AG20443 (cell line): ENCODE results near the gene COL28A1.
"Not testable (repeated sequence)": the region's sequence is repeated elsewhere in the genome, so short reads cannot be mapped to it uniquely, and the experiment has no call there.

Experiments
- DNase-seq: peaks from one replicate; pipeline ENCODE4 v3.0.0; 2012; ENCODE audit warnings: low spot score, mixed read lengths

The COL28A1 gene

DNA sequence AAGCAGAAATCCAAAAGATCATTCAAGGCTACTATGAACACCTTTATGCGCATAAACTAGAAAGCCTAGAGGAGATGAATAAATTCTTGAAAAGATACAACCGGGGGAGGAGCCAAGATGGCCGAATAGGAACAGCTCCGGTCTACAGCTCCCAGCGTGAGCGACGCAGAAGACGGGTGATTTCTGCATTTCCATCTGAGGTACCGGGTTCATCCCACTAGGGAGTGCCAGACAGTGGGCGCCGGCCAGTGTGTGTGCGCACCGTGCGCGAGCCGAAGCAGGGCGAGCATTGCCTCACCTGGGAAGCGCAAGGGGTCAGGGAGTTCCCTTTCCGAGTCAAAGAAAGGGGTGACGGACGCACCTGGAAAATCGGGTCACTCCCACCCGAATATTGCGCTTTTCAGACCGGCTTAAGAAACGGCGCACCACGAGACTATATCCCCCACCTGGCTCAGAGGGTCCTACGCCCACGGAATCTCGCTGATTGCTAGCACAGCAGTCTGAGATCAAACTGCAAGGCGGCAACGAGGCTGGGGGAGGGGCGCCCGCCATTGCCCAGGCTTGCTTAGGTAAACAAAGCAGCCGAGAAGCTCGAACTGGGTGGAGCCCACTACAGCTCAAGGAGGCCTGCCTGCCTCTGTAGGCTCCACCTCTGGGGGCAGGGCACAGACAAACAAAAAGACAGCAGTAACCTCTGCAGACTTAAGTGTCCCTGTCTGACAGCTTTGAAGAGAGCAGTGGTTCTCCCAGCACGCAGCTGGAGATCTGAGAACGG, 70.5 kb downstream of the COL28A1 start:
- DNase-seq, result not testable (repeated sequence)

DNA sequence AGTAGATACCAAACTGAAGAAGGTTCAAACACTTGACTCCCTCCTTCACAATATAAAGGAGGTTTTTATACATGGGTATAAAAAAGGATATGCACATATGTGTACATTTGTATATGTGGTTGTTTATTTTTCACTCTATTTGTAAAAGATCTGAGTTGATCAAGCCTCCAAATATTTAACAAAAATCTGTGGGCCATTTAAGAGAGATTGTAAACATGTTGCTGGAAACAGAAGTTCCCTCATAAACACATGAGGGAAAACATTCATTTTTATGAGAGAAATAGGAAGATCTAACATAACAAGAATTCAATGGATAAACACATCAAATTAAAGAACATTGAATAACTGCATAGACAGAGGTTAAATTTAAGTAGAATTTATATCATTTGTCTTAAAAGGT, 81.7 kb downstream of the COL28A1 start:
- DNase-seq, result no peak

DNA sequence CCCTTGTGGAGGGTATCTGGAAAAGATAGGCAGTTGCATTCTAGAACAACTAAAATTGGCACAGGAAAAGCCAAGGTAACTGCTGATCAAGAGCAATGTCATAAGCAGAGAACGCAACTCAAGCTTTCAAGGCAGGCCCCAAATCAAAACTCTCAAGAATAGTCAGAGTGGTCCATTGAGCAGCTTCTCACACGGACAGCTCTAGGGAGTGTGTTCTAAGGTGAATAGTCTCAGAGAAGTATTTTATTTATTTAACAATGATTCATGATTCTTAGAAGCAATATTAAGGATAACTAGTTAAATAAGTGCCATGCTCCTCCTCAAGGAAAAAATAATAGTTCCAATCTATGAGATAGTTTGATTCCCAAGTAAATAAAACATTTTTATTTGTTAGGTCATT, 83.0 kb downstream of the COL28A1 start:
- DNase-seq, result no peak

DNA sequence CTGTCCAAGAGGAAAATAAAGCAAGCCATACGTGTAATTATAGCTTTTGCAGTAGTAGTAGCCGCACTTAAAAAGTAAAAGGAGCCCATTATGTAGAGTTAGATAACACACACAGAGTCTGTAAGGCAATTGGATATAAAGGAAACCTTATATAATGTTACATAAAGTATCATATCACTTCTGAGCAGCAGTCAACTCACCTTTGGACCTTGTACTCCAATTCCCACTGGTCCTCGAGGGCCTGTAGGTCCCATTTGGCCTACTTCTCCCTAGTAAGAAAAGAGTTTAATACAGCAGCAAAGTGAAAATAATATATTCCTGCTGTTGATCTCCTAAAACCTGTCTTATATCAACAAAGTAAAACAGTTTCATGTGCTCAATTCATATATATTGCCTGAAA, 83.6 kb downstream of the COL28A1 start:
- no peak for DNase-seq

DNA sequence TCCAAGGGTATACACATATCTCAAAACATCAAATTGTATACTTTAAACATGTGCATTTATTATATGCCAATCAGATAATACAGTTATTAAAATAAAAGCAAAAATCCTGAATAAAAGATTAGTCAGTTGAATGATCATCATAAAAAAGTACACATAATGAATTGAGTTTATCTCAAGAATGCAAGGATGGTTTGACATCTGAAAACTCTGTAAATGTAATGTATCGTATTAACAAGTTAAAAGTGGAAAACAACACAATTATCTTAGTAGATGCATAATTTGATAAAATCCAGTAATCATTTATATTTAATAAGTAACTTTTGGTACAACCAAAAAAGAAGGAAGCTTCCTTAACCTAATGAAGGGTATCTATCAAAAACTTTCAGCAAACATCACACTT, 86.6 kb downstream of the COL28A1 start:
- no peak for DNase-seq

DNA sequence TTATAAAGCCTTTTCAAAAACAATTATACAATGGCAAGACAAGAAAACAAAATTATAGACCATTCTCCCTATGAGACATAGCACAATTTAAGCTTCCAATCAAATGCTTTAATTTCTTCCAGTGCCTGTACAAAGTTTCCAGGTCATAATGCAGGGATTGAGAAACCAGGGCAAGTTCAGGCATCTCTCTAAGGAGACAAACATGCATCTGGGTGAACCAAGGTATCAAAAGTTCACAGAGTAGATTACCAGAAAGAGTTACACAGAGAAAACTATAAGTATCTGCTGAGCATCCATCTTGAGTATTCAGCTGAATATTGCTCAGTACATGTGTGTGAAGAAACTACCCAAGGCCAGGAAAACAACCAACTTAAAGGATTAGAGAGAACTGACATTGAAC, 89.1 kb downstream of the COL28A1 start:
- no peak for DNase-seq

DNA sequence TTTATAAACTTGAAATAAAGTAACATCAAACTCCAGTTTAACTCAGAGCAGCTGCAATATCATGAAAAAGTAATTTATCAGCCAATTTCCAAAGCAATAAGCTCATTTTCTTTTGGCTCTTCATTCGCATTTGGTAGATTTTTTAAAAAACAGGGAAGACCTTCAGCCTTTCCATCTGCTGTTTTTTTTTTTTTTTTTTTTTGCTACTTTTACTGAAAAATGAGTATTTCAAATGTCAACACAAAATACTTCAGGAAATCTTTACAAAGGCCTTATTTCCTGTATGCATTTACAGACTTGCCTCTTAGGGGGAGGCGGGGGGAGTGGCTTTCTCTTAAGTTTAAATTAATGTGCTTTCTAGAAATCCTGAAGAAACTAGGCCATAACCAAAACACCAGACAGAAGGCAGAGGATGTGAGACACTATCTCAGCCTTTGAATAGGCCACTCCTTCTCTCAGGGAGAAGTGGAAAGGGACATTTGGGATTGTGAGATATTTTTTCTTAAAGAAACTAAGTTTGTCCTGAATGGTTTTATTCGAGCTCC, 91.8 kb downstream of the COL28A1 start:
- DNase-seq, result no peak

DNA sequence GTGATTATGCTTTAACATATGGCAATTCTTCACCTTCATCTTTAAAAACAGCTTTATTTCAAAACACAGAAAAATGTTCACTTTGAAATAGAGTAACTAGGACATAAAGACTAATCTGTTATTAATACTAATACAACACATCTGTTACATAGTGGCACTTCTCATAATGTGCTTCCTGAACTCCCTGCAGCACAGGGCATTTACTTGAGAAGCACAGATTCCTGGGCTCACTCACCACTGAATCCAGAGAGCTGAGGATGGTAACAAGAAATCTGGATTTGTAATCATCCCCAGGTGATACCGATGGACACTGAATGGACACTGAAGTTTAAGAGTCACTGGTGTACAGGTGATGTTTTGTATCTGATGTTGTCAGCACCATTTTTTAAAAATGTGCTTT, 96.1 kb downstream of the COL28A1 start:
- DNase-seq, result no peak

DNA sequence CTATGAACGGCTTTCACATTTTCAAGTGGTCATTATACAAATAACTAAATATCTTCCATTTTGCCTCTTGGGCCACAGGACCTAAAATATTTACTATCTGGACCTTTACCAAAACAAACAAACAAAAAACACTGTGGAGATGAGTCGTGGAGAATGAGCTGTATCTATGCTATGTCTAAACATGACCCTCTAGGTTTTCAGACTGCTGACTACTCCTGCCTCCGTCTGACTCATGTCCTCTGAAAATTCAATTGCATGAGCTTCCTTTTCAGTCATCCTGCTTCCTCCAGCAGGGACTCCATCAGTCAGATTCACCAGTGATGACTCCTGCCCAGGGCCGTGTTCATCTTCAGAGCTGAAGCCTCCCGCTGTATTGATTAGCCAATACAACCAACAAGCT, 96.8 kb downstream of the COL28A1 start:
- DNase-seq, result peak; percentile 88

DNA sequence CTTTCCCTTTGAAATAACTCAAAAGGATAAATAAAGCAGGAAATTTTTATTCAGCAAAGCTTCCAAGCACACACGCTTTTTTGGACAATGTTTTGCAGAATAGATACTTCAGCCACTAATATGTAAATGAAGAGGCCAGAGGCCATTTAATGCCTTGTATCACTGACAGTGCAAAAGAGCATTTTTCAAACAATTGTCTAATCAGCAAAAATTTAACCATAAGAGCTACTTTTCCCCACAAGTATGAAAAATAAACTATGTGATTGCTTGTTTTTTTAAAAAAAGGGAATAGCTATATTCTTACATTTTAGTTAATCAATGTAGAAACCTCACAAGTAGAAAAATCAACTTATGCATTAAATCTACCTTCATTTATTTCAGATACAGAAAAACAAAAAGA, 99.7 kb downstream of the COL28A1 start:
- DNase-seq, result no peak

DNA sequence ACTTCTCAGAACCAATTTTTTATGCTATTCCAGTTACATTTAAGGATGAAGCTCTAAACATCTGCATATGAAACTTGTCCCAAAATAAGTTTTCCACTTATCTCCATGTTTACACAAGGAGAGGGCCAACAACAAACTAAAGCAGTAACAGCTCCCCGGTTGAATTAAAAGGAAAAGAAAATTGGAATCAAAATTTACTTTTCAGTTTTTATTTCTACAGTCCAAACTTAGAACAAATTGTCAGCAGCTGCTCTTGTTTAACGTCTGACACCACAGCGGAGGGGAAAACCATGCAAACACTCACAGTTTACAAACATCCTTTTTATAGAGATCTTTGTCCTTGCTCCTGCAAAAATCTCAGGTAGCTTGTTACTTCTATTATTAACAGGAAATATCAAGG, 101.3 kb downstream of the COL28A1 start:
- DNase-seq, result no peak

DNA sequence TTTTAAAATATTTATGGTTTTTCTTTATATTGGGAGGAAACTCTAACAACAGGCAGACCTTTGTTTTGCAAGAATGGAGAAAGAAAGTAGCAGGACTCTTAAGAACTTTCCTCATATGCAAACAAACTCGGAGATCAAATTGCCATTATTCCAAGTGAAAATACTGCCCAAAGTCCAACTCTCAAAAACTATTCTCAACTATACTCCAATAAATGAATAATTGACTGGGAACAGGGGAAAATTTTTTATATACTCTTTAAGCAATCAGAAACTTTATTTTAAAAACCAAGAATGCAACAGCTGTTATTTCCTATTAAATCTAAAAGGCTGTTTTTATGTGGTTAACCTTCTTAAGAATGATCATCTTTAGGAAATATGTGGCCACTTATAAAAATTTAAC, 101.9 kb downstream of the COL28A1 start:
- no peak for DNase-seq

DNA sequence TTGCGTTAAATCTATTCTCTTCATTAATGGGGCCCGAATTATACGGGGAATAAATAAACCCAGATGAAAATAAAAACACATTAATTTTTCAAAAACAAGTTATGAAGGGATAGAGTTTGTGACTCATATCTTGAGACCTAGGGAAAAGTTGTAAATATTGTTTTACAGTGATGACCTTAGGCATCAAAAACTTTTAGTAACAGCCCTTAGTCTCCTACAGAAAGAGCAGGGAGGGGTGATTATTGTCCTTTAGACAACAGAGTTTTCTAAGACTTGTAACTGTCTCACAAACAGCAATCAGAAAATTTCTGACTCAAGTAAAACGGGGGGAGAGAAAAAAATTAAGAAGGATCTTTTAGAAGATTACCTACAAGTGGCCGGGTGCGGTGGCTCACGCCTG, 102.7 kb downstream of the COL28A1 start:
- no peak for DNase-seq

DNA sequence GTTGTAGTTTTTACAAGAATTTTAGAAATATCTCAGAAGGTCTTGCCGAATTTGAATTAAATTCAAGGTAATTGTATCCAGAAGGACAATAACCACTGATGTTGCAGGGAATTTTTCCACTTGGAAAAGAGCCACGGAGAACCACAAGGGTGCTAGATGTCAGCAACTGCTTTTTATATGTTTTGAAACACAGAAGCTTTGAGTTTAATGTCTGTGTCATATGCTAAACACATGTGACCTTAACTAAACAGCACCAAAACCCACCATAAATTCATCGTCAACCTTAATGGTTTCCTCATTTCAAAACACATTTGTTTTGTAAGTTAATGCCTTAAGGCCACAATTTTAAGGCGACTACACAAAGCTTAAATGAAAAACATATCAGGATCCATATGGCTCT, 106.9 kb downstream of the COL28A1 start:
- peak; percentile 34 for DNase-seq

DNA sequence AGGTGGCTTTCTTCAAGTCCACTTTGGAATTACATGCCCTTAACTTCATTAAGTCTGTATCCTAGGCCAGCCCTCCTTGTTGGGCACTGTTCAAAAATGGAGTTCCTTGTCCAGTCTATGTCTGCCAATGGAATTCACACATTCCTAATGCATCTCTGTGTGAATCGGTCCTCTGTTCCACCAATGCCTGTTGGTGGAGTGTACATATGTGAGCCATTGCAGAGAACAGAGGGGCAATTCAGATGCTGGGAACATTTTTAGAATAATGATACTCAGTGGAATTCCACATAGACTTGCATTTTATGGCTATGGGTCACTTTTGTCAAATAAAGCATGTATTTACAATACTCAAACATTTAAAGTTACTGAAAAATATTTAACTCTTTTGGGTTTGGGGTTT, 108.3 kb downstream of the COL28A1 start:
- no peak for DNase-seq

DNA sequence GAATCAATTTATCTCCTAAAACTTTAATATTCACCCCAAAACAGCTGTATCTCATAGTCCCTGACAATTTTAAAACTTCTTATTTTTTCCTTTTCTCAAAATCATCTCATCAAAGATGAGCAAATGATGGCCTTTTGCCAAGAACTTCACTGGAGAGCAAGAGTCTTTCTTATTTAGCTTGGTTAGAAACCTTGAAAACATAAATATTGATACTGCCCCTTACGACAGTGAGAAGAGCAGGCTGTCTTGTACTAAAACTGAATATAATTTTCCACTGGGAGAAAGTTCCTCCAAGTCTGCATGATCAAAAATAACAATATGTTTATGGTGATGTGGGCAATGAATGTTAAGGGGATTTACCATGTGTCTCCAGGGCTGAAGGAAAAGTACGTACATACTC, 109.0 kb downstream of the COL28A1 start:
- no peak for DNase-seq

DNA sequence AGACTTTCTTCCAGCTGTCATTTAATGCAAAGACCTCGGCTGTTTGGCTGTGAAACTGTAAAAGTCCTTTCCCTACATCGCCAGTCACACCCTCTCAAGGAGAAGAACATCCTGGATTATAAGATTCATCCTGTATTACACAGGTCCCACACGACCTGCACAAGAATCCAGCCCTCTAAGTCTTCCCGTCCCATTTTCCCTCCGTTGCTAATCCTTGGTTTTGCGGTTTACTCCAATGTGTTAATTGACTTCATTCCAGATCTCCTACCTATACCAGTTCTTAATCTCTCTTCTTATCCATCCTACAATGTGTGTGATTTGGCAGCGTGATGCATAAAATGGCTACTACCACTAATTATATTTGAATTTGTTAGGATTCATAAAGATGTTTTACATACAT, 110.4 kb downstream of the COL28A1 start:
- no peak for DNase-seq

DNA sequence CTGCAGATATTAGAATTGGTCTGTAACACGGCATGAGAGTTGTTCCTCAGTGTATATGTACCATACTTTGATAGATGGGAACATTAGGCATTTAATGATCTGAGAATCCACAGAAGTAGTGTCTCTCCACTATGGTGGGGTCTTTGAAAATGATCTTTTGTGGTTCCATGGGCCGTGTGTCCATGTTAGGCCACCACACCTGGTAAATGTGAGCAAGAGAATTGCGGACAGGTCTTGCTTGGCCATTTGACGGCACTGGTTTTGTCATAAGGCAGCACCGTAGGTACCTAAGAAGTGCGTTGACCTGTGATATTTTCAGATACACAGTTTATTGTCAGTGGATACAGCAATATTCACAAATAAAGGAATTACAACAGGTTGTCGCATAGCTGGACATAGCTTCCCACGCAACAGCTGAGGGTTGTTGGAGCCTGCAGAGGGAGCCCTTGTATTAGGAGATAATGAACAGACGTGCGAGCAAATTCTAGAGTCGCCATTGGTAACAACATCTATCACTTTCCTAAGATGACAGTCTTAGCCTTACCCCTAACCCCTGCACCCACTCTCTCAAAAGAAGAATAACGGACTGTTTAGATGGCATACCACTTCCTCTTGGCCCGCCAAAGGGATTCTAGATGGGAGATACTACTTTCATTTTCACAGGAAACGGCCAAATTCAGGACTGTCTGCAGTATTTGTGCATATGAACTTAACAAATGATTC, 111.4 kb downstream of the COL28A1 start:
- DNase-seq, result peak; percentile 80

DNA sequence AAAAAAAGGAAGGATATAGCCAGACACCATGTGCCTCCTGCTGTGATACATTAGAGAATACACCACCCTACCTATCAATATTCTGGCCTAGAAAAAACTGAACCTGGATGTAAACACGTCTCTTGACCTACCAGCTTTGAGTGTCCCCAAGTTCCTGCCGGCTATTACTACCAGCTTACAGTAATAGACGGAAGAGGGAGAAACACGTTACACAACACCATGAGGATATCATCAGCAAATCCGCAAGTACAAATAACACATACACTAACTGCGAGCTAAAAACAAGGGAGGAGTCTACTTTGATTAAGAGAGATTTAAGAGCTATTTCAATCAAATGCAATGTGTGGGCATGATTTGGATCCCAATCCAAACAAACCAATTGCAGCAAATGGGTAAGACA, 113.0 kb downstream of the COL28A1 start:
- no peak for DNase-seq

DNA sequence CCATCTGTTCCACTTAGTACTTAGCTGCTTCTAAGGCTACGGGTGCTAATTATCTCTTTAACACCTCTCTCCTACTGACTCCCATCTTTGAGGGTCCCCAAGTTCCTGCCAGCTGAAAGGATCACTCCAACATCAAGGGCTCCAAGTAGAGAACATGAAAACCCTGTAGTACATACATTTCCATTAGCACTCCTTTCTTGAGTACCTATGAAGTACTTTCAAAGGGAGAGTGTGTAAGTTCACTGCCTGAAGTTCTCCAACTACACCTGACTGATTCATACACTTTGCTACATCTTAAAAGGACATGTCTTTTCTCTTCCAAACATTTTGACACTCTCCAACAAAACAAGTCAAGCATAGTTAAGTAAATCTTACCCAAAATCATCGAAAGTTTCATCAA, 113.8 kb downstream of the COL28A1 start:
- DNase-seq, result no peak

DNA sequence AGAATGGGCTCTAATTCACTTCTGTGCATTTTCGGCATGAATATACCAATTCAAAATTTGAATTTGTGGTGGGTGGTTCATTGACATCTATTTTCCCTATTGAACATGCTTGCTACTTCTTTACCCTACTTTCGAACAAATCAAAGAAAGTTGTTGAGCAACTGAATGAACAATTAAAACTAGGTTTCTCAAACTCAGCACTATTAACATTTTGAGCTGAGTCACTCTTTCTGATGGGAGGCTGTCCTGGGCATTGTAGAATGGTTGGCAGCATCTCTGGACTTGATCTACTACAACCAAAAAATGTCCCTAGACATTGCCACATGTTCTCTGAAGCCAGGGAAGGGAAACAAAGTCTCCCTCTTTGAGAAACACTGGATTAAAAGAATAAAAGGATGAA, 116.7 kb downstream of the COL28A1 start:
- no peak for DNase-seq

DNA sequence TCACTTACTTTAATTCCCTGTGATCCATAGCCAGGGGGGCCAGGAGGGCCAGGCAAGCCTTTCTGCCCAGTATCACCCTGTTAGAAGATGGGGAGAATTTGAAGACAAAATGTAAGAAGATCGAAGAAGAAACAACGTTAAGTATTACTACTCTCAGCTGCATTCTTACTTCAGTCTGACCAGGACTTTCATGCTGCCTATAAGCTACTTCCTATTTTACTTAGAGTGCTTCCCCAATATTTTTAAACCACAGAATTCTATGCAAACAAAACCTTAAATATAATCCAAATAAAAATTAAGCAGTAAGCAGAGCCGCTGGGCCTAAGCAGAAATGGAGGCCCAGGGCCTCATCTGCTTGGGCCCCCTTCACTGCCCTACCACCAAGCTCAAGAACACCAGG, 117.8 kb downstream of the COL28A1 start:
- DNase-seq, result no peak

DNA sequence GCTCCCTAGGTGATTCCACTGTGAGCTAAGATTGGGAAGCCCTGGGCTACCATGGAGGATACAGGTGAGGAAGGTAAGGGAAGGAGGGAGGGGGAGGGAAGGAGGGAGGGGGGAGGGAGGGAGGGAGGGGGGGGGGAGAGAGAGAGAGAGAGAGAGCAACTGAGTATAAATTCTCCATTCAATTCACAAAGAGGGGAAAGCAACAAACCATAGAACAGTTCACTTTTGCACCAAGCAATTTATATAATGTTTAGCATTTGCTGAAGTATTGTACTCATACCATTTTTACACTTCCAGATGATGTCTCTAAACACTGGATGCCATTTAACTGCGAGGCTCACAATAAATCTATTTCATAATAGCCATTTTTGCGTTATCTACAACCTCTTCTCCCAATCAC, 118.3 kb downstream of the COL28A1 start:
- DNase-seq, result no peak
